Measurements from ENCODE around the gene CALD1. TPM values are rescaled to one million over a fixed set of nuclear protein-coding genes. Genes with fewer than 3 reads are reported as not detected.

The CALD1 gene
- total RNA-seq, 1 experiment from 2014 or later = 107 TPM

DNA sequence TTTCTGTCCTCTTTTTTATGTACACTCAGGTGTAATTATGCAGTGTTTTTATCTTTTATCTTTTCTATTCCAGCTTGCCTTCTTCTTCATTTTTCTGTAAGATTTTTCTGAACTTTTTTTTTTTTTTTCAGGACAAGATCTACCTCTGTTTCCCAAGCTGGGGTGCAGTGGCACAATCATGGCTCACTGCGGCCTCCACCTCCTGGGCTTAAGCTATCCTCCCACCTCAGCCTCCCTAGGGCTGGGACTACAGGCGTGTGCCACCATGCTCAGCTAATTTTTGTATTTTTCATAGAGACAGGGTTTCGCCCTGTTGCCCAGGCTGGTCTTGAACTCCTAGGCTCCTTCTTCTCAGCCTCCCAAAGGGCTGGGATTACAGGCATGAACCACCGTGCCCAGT lies 6.3 kb upstream of the CALD1 start:
- Histone ChIP-seq H2BK12ac (ENCODE audit: insufficient read length, low read depth, low read length) (no peak overlapping the region), H4K91ac (ENCODE audit: insufficient read length, low read depth, low read length) (no peak overlapping the region), H4K8ac (replicated peaks; ENCODE audit: insufficient read length, low read depth, low read length) (no peak overlapping the region), H3T11ph (ENCODE audit: low read length) (no peak overlapping the region), H3K9me3 (ENCODE audit: control insufficient read depth, low read depth, low read length) (no peaks in the 10 kb centered on the region), H4K20me1 (ENCODE audit: control insufficient read depth, insufficient read depth, insufficient read length) (no peaks in the 10 kb centered on the region), H3K9ac (ENCODE audit: extremely low read depth, insufficient read length, low read length) (no peak overlapping the region), H3K56ac (ENCODE audit: insufficient read length, low read depth, low read length) (no peak overlapping the region), H3K27ac (ENCODE audit: insufficient read length, low read depth, low read length) (no peak overlapping the region), H3K79me2 (ENCODE audit: insufficient read depth, low read length) (no peaks in the 10 kb centered on the region), H4K5ac (ENCODE audit: insufficient read length, low read depth, low read length) (no peak overlapping the region), H2BK5ac (ENCODE audit: insufficient read length, low read length) (no peak overlapping the region), H3K79me1 (ENCODE audit: insufficient read depth, low read depth, low read length, poor library complexity, severe bottlenecking) (no peaks in the 10 kb centered on the region), H2AK5ac (ENCODE audit: insufficient read length, low read length) (no peak overlapping the region), H3K4me2 (ENCODE audit: insufficient read depth, insufficient read length, low read length) (no peak overlapping the region), H2BK20ac (ENCODE audit: low read depth, low read length, poor library complexity, severe bottlenecking) (no peak overlapping the region), H3K14ac (ENCODE audit: insufficient read depth, low read length) (no peak overlapping the region), H3K23me2 (ENCODE audit: insufficient read length, low read depth, low read length, poor library complexity, severe bottlenecking) (no peaks in the 10 kb centered on the region), H3K4me1 (ENCODE audit: insufficient read depth, low read length) (no peaks in the 10 kb centered on the region), H3K23ac (ENCODE audit: insufficient read length, low read depth, low read length) (no peak overlapping the region), H2BK15ac (ENCODE audit: low read depth, low read length) (no peak overlapping the region), H2BK120ac (ENCODE audit: low read depth, low read length, poor library complexity, severe bottlenecking) (no peak overlapping the region), H3K4ac (ENCODE audit: low read depth, low read length) (no peak overlapping the region), H3K27me3 (ENCODE audit: insufficient read depth, low read length) (no peaks in the 10 kb centered on the region), H2AFZ (ENCODE audit: low read length) (no peak overlapping the region), H3K18ac (ENCODE audit: insufficient read length, low read depth, low read length) (no peak overlapping the region)
- Mint-ChIP-seq H3K27me3 (ENCODE audit: low read depth) (no peaks in the 10 kb centered on the region), H3K4me3 (no peak overlapping the region), H3K27ac (0 out of 7 replicates have a peak overlapping the region, but pooled peaks of 1 of the 3 experiments have one; percentile 4), H3K9me3 (no peaks in the 10 kb centered on the region), H3K36me3 (ENCODE audit: insufficient read depth in 1 of 3, low read depth in 3 of 3) (no peaks in the 10 kb centered on the region), H3K4me1 (peaks cover 15 to 18% of the 10 kb centered on the region in 2 experiments)
- TF ChIP-seq, protein P1, sequence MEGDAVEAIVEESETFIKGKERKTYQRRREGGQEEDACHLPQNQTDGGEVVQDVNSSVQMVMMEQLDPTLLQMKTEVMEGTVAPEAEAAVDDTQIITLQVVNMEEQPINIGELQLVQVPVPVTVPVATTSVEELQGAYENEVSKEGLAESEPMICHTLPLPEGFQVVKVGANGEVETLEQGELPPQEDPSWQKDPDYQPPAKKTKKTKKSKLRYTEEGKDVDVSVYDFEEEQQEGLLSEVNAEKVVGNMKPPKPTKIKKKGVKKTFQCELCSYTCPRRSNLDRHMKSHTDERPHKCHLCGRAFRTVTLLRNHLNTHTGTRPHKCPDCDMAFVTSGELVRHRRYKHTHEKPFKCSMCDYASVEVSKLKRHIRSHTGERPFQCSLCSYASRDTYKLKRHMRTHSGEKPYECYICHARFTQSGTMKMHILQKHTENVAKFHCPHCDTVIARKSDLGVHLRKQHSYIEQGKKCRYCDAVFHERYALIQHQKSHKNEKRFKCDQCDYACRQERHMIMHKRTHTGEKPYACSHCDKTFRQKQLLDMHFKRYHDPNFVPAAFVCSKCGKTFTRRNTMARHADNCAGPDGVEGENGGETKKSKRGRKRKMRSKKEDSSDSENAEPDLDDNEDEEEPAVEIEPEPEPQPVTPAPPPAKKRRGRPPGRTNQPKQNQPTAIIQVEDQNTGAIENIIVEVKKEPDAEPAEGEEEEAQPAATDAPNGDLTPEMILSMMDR (conservative IDR thresholded peaks at IDR 0.05) = no peak
- DNase-seq = no peak
- no CpG with 5 or more reads among the region's 4 CpGs for WGBS (ENCODE audit: extremely low coverage, insufficient read length, low lambda C conversion rate)

Data from H9 (cell line).